Ascending aorta (tissue), 2 donors: ENCODE measurements around the gene PAGR1. TPM values are rescaled to one million over a fixed set of nuclear protein-coding genes. Genes with fewer than 3 reads are reported as not detected.

Source experiments
- DNase-seq, 2 donors: peaks; one replicate each; pipeline ENCODE4 v3.0.0-alpha.2; 2019; ENCODE audit warnings: low spot score in 2 of 2
- H3K27ac ChIP-seq, 2 donors: fragments of 200-600 bp; sonication (generic); one replicate each; pipeline ENCODE4 v1.5.1; 2016 to 2017; ENCODE audit warnings: mild to moderate bottlenecking in 1 of 2
- H3K27me3 ChIP-seq: fragments of 200-600 bp; sonication (generic); one replicate; pipeline ENCODE4 v1.5.1; 2017
- H3K36me3 ChIP-seq, 2 donors: fragments of 200-600 bp; sonication (generic); one replicate each; pipeline ENCODE4 v1.5.1; 2016
- H3K4me1 ChIP-seq, 2 donors: fragments of 200-600 bp; sonication (generic); one replicate each; pipeline ENCODE4 v1.5.1; 2016 to 2017; ENCODE audit warnings: mild to moderate bottlenecking in 1 of 2
- H3K4me3 ChIP-seq, 2 donors: fragments of 200-600 bp; sonication (generic); one replicate each; pipeline ENCODE4 v1.5.1; 2016 to 2017; ENCODE audit warnings: mild to moderate bottlenecking in 1 of 2
- H3K9me3 ChIP-seq, 2 donors: fragments of 200-600 bp; sonication (generic); one replicate each; pipeline ENCODE4 v1.5.1; 2016
- intact Hi-C: fragments of 100-400 bp; cut with DNase I; formaldehyde crosslinking; loops from one replicate; pipeline ENCODE4 v1.15.1; 2023
- total RNA-seq: library from RNA; depleted of rRNA; stranded (reverse); fragments of >200 nt; gene quantifications from one replicate; pipeline ENCODE4 v1.1.0, GENCODE V29; 2016
- TF ChIP-seq, protein P1 (sequence below), 3 experiments: fragments of 200-600 bp in 2 of 3; fragments of 450-650 bp in 1 of 3; sonication (generic) in 2 of 3; IDR thresholded peaks; one replicate each; pipeline ENCODE4 v1.5.1; 2016 to 2019; ENCODE audit warnings: antibody characterized with exemption in 3 of 3, mild to moderate bottlenecking in 1 of 3, moderate library complexity in 1 of 3

Gene PAGR1
- total RNA-seq, 1 donor from 2014 or later = 54.3 TPM

DNA sequence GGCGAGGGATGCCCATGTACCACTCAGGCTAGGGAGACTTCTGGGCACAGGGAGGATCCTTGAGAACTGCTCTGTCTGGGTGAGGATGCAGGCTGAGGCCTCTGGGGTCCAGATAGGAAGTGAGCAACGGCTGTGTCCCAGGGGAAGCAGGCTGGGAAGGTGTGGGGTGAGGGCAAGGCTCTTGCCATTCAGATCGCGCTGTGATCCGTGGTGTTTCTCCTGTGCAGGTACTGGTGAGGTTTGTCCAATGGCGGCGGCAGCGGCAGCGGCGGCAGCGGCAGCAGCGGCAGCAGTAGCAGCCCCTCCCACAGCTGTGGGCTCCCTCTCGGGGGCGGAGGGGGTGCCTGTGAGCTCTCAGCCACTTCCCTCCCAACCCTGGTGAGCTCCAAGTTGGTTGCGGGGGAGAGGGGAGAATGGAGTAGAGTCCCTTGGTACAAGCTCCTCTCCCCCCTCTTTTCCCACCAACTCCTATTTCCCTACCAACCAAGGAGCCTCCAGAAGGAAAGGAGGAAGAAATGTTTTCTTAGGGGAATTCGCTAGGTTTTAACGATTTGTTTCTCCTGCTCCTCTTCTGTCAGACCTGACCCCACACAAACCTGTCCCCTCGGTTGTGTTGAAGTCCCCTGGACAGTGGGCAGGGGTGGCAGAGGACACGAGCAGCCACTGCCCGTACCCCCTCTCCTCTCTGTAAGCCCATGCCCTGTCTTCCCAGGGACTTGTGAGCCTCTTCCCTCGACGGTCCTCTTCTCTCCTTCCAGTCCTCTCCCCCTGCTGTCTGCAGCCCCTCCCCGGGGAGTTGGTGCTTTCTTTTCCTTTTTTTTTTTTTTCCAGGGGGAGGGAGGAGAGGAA lies 5.9 kb upstream of the PAGR1 start:
- DNase-seq = no peak
- Histone ChIP-seq H3K4me1 (peaks cover 18 to 51% of the 10 kb centered on the region in 2 donors), H3K27ac (peak overlapping the region; percentile 88 to 94), H3K27me3 (no peaks in the 10 kb centered on the region), H3K4me3 (peak overlapping the region in 1 of 2 donors; percentile 70), H3K9me3 (no peaks in the 10 kb centered on the region), H3K36me3 (peaks cover 14 to 19% of the 10 kb centered on the region in 2 donors)
- TF ChIP-seq, protein P1, sequence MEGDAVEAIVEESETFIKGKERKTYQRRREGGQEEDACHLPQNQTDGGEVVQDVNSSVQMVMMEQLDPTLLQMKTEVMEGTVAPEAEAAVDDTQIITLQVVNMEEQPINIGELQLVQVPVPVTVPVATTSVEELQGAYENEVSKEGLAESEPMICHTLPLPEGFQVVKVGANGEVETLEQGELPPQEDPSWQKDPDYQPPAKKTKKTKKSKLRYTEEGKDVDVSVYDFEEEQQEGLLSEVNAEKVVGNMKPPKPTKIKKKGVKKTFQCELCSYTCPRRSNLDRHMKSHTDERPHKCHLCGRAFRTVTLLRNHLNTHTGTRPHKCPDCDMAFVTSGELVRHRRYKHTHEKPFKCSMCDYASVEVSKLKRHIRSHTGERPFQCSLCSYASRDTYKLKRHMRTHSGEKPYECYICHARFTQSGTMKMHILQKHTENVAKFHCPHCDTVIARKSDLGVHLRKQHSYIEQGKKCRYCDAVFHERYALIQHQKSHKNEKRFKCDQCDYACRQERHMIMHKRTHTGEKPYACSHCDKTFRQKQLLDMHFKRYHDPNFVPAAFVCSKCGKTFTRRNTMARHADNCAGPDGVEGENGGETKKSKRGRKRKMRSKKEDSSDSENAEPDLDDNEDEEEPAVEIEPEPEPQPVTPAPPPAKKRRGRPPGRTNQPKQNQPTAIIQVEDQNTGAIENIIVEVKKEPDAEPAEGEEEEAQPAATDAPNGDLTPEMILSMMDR (IDR thresholded peaks at IDR 0.05) = no peak
- intact Hi-C loops = loop anchor here (5.0 to 10.0 kb wide), 6 partner anchors 117 to 1645 kb away; partner anchors contain the start of genes ALDOA, ARMC5, HIRIP3 and INO80E

DNA sequence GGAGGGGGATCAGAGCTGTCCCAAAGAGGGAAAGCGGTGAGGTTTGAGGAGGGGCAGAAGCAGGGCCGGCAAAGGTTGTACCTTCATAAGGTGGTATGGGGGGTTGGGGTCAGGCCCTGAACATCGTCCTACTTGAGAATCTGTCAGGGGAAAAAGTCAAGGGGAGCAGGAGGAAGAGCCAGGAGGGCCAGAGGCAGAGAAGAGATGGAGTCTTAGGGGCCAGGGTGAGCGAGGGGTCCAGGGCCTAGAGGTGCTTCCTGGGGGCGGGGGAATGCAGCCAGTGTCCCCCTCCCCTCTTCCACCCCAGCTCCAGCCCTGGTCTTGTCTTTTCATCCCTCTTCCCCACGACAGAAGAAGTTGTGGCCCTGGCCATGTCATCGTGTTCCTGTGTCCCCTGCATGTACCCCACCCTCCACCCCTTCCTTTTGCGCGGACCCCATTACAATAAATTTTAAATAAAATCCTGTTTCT lies 5.2 kb upstream of the PAGR1 start:
- Histone ChIP-seq H3K27me3 (no peaks in the 10 kb centered on the region), H3K9me3 (no peaks in the 10 kb centered on the region), H3K4me1 (peaks cover 18 to 54% of the 10 kb centered on the region in 2 donors), H3K36me3 (peaks cover 14 to 19% of the 10 kb centered on the region in 2 donors), H3K27ac (peak overlapping the region; percentile 88 to 94), H3K4me3 (peak overlapping the region in 1 of 2 donors; percentile 70)
- TF ChIP-seq, protein P1 (IDR thresholded peaks at IDR 0.05) = no peak
- no peak for DNase-seq
- intact Hi-C loops = loop anchor here (10.0 kb wide), 1 partner anchor 564 kb away; the partner anchor contains the start of genes MYL11 and TBC1D10B

DNA sequence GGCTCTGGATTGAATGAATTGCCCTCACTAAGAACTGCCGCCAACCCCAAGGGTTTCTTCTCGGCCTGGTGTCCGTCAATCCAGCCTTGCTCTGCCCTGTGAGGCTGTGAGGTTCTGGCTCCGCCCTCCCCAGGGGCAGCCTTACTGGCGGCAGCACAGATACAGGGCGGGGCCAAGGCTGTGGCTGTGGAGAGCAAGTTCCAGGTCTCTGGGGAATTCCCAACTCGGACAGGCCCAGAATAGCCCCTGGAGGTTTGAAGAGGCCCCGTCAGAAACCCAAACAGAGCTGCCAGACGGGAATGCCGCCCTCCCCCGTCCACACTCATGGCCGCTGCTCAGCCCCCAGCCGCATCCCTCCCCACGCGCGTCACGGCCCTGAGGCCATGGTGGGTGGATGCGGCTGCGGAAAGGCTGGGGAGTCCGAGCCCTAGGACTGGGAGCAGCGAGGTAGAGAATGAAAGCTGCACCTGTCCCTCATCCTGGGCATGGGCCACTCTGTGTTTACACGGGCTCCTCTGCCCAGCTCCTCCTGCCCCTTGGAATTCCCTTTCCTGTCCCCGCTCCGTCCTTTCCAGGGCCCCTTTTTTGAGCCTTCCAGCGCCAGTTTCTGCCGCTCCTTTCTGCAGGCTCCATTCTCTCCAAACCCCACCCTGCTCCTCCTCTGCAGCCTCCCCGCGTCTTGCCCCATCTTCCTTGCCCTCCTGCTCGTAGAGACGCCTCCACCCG lies 4.6 kb upstream of the PAGR1 start:
- peak overlapping the region; percentile 88 to 94 for H3K27ac ChIP-seq
- peak overlapping the region; percentile 66 to 70 for H3K4me3 ChIP-seq
- TF ChIP-seq, protein P1 (IDR thresholded peaks at IDR 0.05) = no peak
- H3K4me1 ChIP-seq = peaks cover 18 to 54% of the 10 kb centered on the region in 2 donors
- no peaks in the 10 kb centered on the region for H3K27me3 ChIP-seq
- peaks cover 14 to 19% of the 10 kb centered on the region in 2 donors for H3K36me3 ChIP-seq
- intact Hi-C loops = loop anchor here (10.0 kb wide), 1 partner anchor 563 kb away; the partner anchor contains the start of genes MYL11 and TBC1D10B
- H3K9me3 ChIP-seq = no peaks in the 10 kb centered on the region
- DNase-seq = peak; percentile 97 to 99

DNA sequence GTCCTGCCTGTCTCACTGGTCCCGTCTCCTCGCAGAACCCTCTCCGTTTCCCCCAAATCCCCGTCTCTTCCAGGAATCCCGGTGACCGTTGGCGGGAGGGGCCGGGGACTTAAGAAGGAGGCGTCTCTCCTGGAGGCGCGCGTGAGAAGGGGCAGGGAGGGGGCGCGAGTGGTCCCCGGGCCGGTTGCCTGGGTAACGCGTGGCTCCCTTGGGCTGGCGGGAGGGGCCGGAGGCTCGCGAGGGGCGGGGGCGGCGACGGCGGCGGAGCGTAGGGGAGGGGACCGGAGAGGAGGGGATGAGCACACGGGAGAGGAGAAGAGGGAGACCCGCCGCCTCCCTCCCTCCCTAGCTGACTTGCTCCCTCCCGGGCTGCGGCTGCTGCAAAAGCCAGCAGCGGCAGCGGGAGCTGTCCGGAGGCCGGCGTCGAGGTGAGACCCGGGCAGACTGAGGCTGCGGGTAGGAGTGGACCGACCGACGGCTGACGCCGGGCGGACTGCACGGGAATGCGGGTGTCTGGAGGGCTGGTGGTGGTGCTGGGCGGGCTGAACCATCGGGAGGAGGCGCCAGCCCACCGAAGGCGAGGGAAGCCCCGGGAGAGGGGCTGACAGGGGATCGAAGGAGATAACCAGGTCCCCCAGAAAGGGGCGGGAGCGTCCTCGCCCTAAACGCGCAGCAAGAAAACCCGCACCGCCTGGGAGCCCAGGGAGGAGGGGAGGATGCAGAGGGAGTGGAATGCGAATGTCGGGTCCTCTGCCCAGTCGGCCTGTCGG lies 3.9 kb upstream of the PAGR1 start, which contains the start of gene PRRT2:
PRRT2 (plus strand) TSS at position 298 of the 770 bp plus-strand sequence. CDS start 862 bp downstream, outside the sequence.
- H3K9me3 ChIP-seq = no peaks in the 10 kb centered on the region
- peaks cover 14 to 19% of the 10 kb centered on the region in 2 donors for H3K36me3 ChIP-seq
- intact Hi-C loops = loop anchor here (10.0 kb wide), 1 partner anchor 563 kb away; the partner anchor contains the start of genes MYL11 and TBC1D10B
- TF ChIP-seq, protein P1 (IDR thresholded peaks at IDR 0.05) = no peak
- H3K4me1 ChIP-seq = peaks cover 18 to 57% of the 10 kb centered on the region in 2 donors
- H3K27me3 ChIP-seq = no peaks in the 10 kb centered on the region
- H3K27ac ChIP-seq = peak within 1 kb of the TSS; percentile 88 to 94
- peak in 1 of 2 donors; percentile 89 for DNase-seq
- peak within 1 kb of the TSS; percentile 66 to 70 for H3K4me3 ChIP-seq
